SU-DHL-6 (cell line): ENCODE measurements around the gene G6PC3.
"Not testable (repeated sequence)": the region's sequence is repeated elsewhere in the genome, so short reads cannot be mapped to it uniquely, and the experiment has no call there.

Experiments
- H2AFZ ChIP-seq: fragments of 200-600 bp; sonication (generic); 2 replicates; pipeline ENCODE4 v1.6.1; 2014; ENCODE audit warnings: low read depth, mild to moderate bottlenecking, moderate library complexity, mixed read lengths, antibody characterized with exemption, low read length; ENCODE audit not compliant: severe bottlenecking
- H3F3A ChIP-seq: fragments of 200-600 bp; shearing (Covaris generic); 2 replicates; pipeline ENCODE4 v1.6.0; 2016; ENCODE audit warnings: antibody characterized with exemption, mild to moderate bottlenecking; ENCODE audit not compliant: insufficient read depth
- H3K27ac ChIP-seq: fragments of 200-600 bp; sonication (generic); 2 replicates; pipeline ENCODE4 v1.5.1; 2016; ENCODE audit warnings: low read depth, mild to moderate bottlenecking, low read length, moderate library complexity, mixed read lengths
- H3K27me3 ChIP-seq: fragments of 200-600 bp; sonication (generic), shearing (Covaris generic); 2 replicates; pipeline ENCODE4 v1.6.0; 2014; ENCODE audit warnings: mild to moderate bottlenecking, low read length
- H3K36me3 ChIP-seq: fragments of 200-600 bp; sonication (generic); 2 replicates; pipeline ENCODE4 v1.6.1; 2014; ENCODE audit warnings: mild to moderate bottlenecking, low read length, mixed read lengths
- H3K4me2 ChIP-seq: fragments of 300-600, 200-600 bp; shearing (Covaris generic), sonication (generic); 2 replicates; pipeline ENCODE4 v1.6.0; 2014; ENCODE audit warnings: low read length, low read depth, mild to moderate bottlenecking; ENCODE audit not compliant: poor library complexity, severe bottlenecking
- H3K4me3 ChIP-seq: fragments of 200-600 bp; sonication (generic); 2 replicates; pipeline ENCODE4 v1.5.1; 2014; ENCODE audit warnings: antibody characterized with exemption, low read length, mild to moderate bottlenecking, mixed read lengths; ENCODE audit not compliant: insufficient read depth, poor library complexity, severe bottlenecking
- H3K79me2 ChIP-seq: fragments of 200-600 bp; sonication (generic); 2 replicates; pipeline ENCODE4 v1.6.1; 2014; ENCODE audit warnings: mild to moderate bottlenecking, low read length, moderate library complexity; ENCODE audit not compliant: insufficient read depth
- H3K9ac ChIP-seq: fragments of 200-600 bp; sonication (generic); 2 replicates; pipeline ENCODE4 v1.7.0; 2014; ENCODE audit warnings: mild to moderate bottlenecking, low read length
- H3K9me2 ChIP-seq: fragments of 200-600 bp; sonication (generic); replicated peaks from 2 replicates; pipeline ENCODE4 v1.6.1; 2014; ENCODE audit warnings: low read length; ENCODE audit not compliant: insufficient read depth
- H3K9me3 ChIP-seq: fragments of 200-600 bp; sonication (generic); 2 replicates; pipeline ENCODE4 v1.6.1; 2014; ENCODE audit warnings: low read length, mixed read lengths; ENCODE audit not compliant: insufficient read depth
- H4K20me1 ChIP-seq: fragments of 200-600 bp; sonication (generic); 2 replicates; pipeline ENCODE4 v1.6.1; 2014; ENCODE audit warnings: low read depth, mild to moderate bottlenecking, antibody characterized with exemption, low read length, moderate library complexity, mixed read lengths
- EZH2phosphoT487 ChIP-seq: fragments of 200-600 bp; sonication (generic), shearing (Covaris generic); conservative IDR thresholded peaks from 2 replicates; pipeline ENCODE4 v1.6.1; 2018; ENCODE audit warnings: mild to moderate bottlenecking, antibody characterized with exemption, low read length, moderate library complexity, mixed read lengths
- TF ChIP-seq, protein P1 (sequence below): fragments of 200-600 bp; sonication (generic); IDR thresholded peaks from one replicate; pipeline ENCODE4 v1.5.1; 2017; ENCODE audit warnings: antibody characterized with exemption, mild to moderate bottlenecking, low read length, moderate library complexity; ENCODE audit not compliant: insufficient read depth, poor library complexity, severe bottlenecking

Gene G6PC3

DNA sequence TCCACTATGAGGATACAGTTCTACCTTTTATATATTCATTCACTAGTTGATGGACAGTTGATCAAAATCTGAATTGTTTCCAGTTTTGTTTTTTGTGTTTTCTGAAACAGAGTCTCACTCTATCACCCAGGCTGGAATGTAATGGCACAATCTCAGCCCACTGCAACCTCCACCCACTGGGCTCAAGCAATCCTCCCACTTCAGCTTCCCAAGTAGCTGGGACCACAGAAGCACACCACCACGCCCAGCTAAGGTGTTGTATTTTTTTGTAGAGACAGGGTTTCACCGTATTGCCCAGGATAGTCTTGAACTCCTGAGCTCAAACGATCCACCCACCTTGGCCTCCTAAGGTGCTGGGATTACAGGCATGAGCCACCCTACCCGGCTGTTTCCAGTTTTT is 25.0 kb upstream of the G6PC3 start:
- TF ChIP-seq, protein P1, sequence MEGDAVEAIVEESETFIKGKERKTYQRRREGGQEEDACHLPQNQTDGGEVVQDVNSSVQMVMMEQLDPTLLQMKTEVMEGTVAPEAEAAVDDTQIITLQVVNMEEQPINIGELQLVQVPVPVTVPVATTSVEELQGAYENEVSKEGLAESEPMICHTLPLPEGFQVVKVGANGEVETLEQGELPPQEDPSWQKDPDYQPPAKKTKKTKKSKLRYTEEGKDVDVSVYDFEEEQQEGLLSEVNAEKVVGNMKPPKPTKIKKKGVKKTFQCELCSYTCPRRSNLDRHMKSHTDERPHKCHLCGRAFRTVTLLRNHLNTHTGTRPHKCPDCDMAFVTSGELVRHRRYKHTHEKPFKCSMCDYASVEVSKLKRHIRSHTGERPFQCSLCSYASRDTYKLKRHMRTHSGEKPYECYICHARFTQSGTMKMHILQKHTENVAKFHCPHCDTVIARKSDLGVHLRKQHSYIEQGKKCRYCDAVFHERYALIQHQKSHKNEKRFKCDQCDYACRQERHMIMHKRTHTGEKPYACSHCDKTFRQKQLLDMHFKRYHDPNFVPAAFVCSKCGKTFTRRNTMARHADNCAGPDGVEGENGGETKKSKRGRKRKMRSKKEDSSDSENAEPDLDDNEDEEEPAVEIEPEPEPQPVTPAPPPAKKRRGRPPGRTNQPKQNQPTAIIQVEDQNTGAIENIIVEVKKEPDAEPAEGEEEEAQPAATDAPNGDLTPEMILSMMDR = no peak
- no peak for TF ChIP-seq EZH2phosphoT487
- no peaks in the 10 kb centered on the region for H3K27me3 ChIP-seq
- H3K9me2 ChIP-seq = no peaks in the 10 kb centered on the region
- peaks cover 9% of the 10 kb centered on the region; the same call in 1 of the 2 replicates for H3F3A ChIP-seq
- no peak overlapping the region for H3K4me2 ChIP-seq
- no peak overlapping the region for H3K9ac ChIP-seq
- no peaks in the 10 kb centered on the region for H4K20me1 ChIP-seq
- H3K4me3 ChIP-seq = no peak overlapping the region
- H3K27ac ChIP-seq = no peak overlapping the region
- H3K9me3 ChIP-seq = no peaks in the 10 kb centered on the region
- H2AFZ ChIP-seq = no peak overlapping the region
- H3K79me2 ChIP-seq = peaks cover 71% of the 10 kb centered on the region
- peaks cover 12% of the 10 kb centered on the region; the same call in 1 of the 2 replicates for H3K36me3 ChIP-seq

DNA sequence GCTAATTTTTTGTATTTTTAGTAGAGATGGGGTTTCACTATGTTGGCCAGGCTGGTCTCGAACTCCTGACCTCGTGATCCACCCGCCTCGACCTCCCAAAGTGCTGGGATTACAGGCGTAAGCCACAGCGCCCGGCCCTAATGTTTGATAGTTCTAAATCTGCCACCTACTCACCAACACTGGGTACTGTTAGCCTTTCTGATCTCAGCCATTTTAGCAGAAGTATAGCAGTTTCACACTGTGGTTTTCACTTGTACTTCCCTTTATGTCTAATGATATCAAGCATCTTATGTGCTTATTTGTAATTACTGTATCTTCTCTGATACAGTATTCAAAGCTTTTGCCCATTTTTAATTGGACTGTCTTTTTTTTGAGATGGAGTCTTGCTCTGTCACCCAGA is 23.6 kb upstream of the G6PC3 start:
- H3K4me2 ChIP-seq, H2AFZ ChIP-seq, H3K9ac ChIP-seq, H3K27ac ChIP-seq, H3F3A ChIP-seq, H3K9me3 ChIP-seq, H3K9me2 ChIP-seq, H4K20me1 ChIP-seq, H3K27me3 ChIP-seq, H3K4me3 ChIP-seq: not testable (repeated sequence)
- peaks cover 70% of the 10 kb centered on the region for H3K79me2 ChIP-seq
- H3K36me3 ChIP-seq = peaks cover 14% of the 10 kb centered on the region; the same call in 1 of the 2 replicates

DNA sequence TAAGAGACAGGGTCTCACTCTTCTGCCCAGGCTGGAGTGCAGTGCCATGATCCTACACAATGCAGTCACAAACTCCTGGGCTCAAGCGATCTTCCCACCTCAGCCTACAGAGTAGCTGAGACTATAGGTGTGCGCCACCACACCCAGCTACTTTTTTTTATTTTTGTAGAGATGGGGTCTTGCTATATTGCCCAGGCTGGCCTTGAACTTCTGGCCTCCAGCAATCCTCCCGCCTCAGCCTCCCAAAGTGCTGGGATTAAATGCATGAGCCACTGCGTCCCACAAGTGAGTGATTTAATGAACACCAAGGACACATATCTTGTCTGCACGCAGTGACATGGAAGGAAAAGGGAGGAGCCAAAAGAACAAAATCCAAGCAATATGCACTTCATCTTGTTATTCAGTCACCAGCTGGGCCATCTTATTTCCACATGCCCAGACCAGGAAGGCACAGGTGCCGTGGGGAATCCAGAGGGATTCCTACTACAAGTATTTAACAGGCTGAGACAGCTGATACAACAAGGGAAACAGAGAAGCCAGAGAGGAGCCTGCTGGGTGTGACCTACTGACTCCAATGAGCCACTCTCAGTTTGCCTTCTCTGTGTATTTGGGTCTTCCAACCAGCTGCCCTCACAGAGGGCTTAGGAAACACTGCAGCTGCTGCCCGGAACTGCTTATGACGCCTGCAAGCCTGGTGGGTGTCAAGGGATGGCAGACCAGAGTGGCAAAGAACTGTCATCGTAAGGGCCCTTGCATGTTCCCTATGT is 21.1 kb upstream of the G6PC3 start:
- H3K79me2 ChIP-seq = peaks cover 73% of the 10 kb centered on the region
- H3K27ac ChIP-seq = no peak overlapping the region
- H3K9ac ChIP-seq = no peak overlapping the region
- H4K20me1 ChIP-seq = 0 out of 2 replicates have a peak, but pooled peaks cover 6% of the 10 kb centered on the region
- no peak overlapping the region for H2AFZ ChIP-seq
- TF ChIP-seq, protein P1 = no peak
- TF ChIP-seq EZH2phosphoT487 = no peak
- H3K9me2 ChIP-seq = no peaks in the 10 kb centered on the region
- no peaks in the 10 kb centered on the region for H3K9me3 ChIP-seq
- H3F3A ChIP-seq = peaks cover 5% of the 10 kb centered on the region; the same call in 1 of the 2 replicates
- H3K4me2 ChIP-seq = no peak overlapping the region
- no peak overlapping the region for H3K4me3 ChIP-seq
- H3K27me3 ChIP-seq = no peaks in the 10 kb centered on the region
- peaks cover 17% of the 10 kb centered on the region; the same call in 1 of the 2 replicates for H3K36me3 ChIP-seq
